Stimulated activated CD4-positive, alpha-beta T cell treated with anti-CD3 and anti-CD28 coated beads, TNF-alpha, amount 100 ng/mL, for 48 hours (primary cell): ENCODE results near the gene PRR14.
"Not testable (repeated sequence)": the region's sequence is repeated elsewhere in the genome, so short reads cannot be mapped to it uniquely, and the experiment has no call there.

Experiments
- DNase-seq, 3 donors: peaks; one replicate each; pipeline ENCODE4 v3.0.0-alpha.2; 2020; ENCODE audit warnings: low read depth in 3 of 3

PRR14 gene

GRCh38 chr16:30632454-30632853 lies 18.3 kb upstream of the PRR14 start:
- not testable (repeated sequence) for DNase-seq

- no peak for DNase-seq
Measured at GRCh38 chr16:30633526-30633925, 17.2 kb upstream of the PRR14 start.

- DNase-seq = no peak
Measured at GRCh38 chr16:30636599-30636998, 14.2 kb upstream of the PRR14 start.

GRCh38 chr16:30637139-30637538 lies 13.6 kb upstream of the PRR14 start:
- DNase-seq = not testable (repeated sequence)

GRCh38 chr16:30637944-30638343 lies 12.8 kb upstream of the PRR14 start:
- no peak for DNase-seq

GRCh38 chr16:30641378-30641982 lies 9.3 kb upstream of the PRR14 start:
- no peak for DNase-seq

GRCh38 chr16:30644334-30644830 lies 6.4 kb upstream of the PRR14 start:
- no peak for DNase-seq

- DNase-seq = no peak
Measured at GRCh38 chr16:30645727-30646126, 5.0 kb upstream of the PRR14 start.

GRCh38 chr16:30647274-30647571 lies 3.5 kb upstream of the PRR14 start:
- DNase-seq = no peak

- peak in 1 of 3 donors; percentile 19 for DNase-seq
Measured at GRCh38 chr16:30649725-30650368, 913 bp upstream of the PRR14 start.

GRCh38 chr16:30651124-30652004 lies 604 bp downstream of the PRR14 start:
- DNase-seq = peak; percentile 58 to 76 (median 71)

GRCh38 chr16:30652005-30652296 lies 1.2 kb downstream of the PRR14 start:
- no peak for DNase-seq

- DNase-seq = no peak
Measured at GRCh38 chr16:30652718-30653117, 2.0 kb downstream of the PRR14 start.

- DNase-seq = no peak
Measured at GRCh38 chr16:30654856-30655255, 4.1 kb downstream of the PRR14 start.

GRCh38 chr16:30655815-30656347 lies 5.1 kb downstream of the PRR14 start:
- DNase-seq = no peak

GRCh38 chr16:30656388-30656787 lies 5.6 kb downstream of the PRR14 start:
- no peak for DNase-seq

GRCh38 chr16:30656974-30657865 lies 6.5 kb downstream of the PRR14 start:
- no peak for DNase-seq

- DNase-seq = peak; percentile 100
Measured at GRCh38 chr16:30657866-30658730, 7.3 kb downstream of the PRR14 start, which contains the start of gene FBRS. FBRS (plus strand) TSS chr16:30658431; CDS start chr16:30659519, 1,088 bp downstream.

- no peak for DNase-seq
Measured at GRCh38 chr16:30658731-30659506, 8.2 kb downstream of the PRR14 start.
